ENCODE data around the gene BMP2K.

The BMP2K gene

DNA sequence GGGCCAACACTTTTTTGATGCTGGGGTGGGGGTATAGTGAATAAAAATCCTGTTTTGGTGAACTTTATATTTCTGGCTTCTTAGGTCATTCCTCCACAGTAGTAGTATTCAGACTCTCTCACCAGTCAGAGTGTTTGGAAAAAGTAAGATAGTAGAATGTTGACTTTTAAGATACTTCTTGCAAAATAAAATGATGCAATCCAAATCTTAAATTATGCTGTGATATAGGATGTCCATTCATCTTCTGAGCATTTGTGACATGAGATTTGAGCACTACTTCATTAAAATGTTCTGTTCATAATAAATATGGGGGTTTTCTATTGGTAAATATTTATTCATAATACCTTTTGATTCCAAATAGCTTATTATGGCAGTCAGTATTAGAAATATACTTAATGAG is 70.1 kb downstream of the BMP2K start:
- Histone ChIP-seq H3K9me2 (replicated peaks; ENCODE audit: control insufficient read depth, low read length) (no peaks in the 10 kb centered on the region), H3K27me3 (ENCODE audit: control insufficient read depth, low read length) (no peaks in the 10 kb centered on the region), H4K20me1 (ENCODE audit: control insufficient read depth, insufficient read depth, low read depth, low read length) (no peaks in the 10 kb centered on the region), H3K27ac (ENCODE audit: low read depth, low read length) (no peak overlapping the region), H3K4me1 (ENCODE audit: control insufficient read depth, low read length) (no peaks in the 10 kb centered on the region), H3K36me3 (ENCODE audit: control insufficient read depth, low read length) (peaks cover 21% of the 10 kb centered on the region), H3K9me3 (ENCODE audit: control insufficient read depth, insufficient read depth, low read length) (no peaks in the 10 kb centered on the region), H3K4me3 (ENCODE audit: low read length) (no peak overlapping the region), H3K79me2 (ENCODE audit: control insufficient read depth, low read length) (no peaks in the 10 kb centered on the region), H3F3A (ENCODE audit: control insufficient read depth, insufficient read depth) (no peaks in the 10 kb centered on the region), H3K4me2 (ENCODE audit: low read length) (no peak overlapping the region)
- TF ChIP-seq CTCF (IDR thresholded peaks at IDR 0.05; ENCODE audit: low read depth, low read length, poor library complexity, severe bottlenecking) (no peak), EZH2phosphoT487 (IDR thresholded peaks at IDR 0.05; ENCODE audit: borderline replicate concordance, low read length) (no peak)

GRCh38 chr4:78862314-78862737 is 86.2 kb downstream of the BMP2K start:
- Histone ChIP-seq H3K27ac (ENCODE audit: low read depth, low read length) (no peak overlapping the region), H3K9me2 (replicated peaks; ENCODE audit: control insufficient read depth, low read length) (no peaks in the 10 kb centered on the region), H4K20me1 (ENCODE audit: control insufficient read depth, insufficient read depth, low read depth, low read length) (no peaks in the 10 kb centered on the region), H3K27me3 (ENCODE audit: control insufficient read depth, low read length) (no peaks in the 10 kb centered on the region), H3K4me3 (ENCODE audit: low read length) (no peak overlapping the region), H3K79me2 (ENCODE audit: control insufficient read depth, low read length) (no peaks in the 10 kb centered on the region), H3K4me2 (ENCODE audit: low read length) (no peak overlapping the region), H3K4me1 (ENCODE audit: control insufficient read depth, low read length) (no peaks in the 10 kb centered on the region), H3K36me3 (ENCODE audit: control insufficient read depth, low read length) (peaks cover 24% of the 10 kb centered on the region), H3K9me3 (ENCODE audit: control insufficient read depth, insufficient read depth, low read length) (no peaks in the 10 kb centered on the region), H3F3A (ENCODE audit: control insufficient read depth, insufficient read depth) (0 out of 2 replicates have a peak, but pooled peaks cover 2% of the 10 kb centered on the region)
- TF ChIP-seq CTCF (IDR thresholded peaks at IDR 0.05; ENCODE audit: low read depth, low read length, poor library complexity, severe bottlenecking) = no peak
- TF ChIP-seq EZH2phosphoT487 (IDR thresholded peaks at IDR 0.05; ENCODE audit: borderline replicate concordance, low read length) = no peak

DNA sequence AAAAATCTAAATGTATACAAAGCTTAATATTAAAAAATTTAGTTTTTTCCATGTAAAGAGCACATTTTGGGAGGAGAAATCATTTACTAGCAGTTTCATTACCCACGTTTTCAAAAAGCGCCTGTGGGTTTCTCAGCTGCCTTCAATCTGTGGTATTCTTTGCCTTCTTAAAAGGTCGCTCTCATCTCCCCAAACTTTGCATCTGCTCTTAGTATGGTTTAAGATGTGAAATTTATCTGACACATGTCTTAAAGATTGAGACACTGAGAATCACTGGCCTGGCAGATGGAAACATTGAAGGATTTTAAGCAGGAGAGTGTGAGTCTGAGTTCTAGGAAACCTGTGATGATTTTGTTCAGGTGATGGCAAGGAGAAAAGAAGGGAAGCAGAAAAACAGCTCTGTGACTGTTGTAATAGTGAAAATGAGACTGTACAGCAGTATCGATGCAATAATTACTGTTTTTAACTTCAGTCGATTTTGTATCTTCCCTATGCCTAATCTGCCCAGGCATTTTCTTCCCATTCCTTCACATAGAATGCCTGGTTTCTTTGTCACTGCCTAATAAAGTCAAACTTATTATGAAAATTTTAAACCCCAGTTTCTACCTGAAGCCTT is 87.2 kb downstream of the BMP2K start:
- Histone ChIP-seq H3K4me1 (ENCODE audit: control insufficient read depth, low read length) (no peaks in the 10 kb centered on the region), H3K4me3 (ENCODE audit: low read length) (no peak overlapping the region), H3K4me2 (ENCODE audit: low read length) (no peak overlapping the region)

More for the DNA sequence above, 87.2 kb downstream of the BMP2K start:
- Histone ChIP-seq H3K9me3 (ENCODE audit: control insufficient read depth, insufficient read depth, low read length) (no peaks in the 10 kb centered on the region), H4K20me1 (ENCODE audit: control insufficient read depth, insufficient read depth, low read depth, low read length) (no peaks in the 10 kb centered on the region), H3K9me2 (replicated peaks; ENCODE audit: control insufficient read depth, low read length) (no peaks in the 10 kb centered on the region), H3K27me3 (ENCODE audit: control insufficient read depth, low read length) (no peaks in the 10 kb centered on the region), H3K27ac (ENCODE audit: low read depth, low read length) (no peak overlapping the region), H3K79me2 (ENCODE audit: control insufficient read depth, low read length) (no peaks in the 10 kb centered on the region), H3F3A (ENCODE audit: control insufficient read depth, insufficient read depth) (0 out of 2 replicates have a peak, but pooled peaks cover 2% of the 10 kb centered on the region), H3K36me3 (ENCODE audit: control insufficient read depth, low read length) (peaks cover 24% of the 10 kb centered on the region)
- TF ChIP-seq CTCF (IDR thresholded peaks at IDR 0.05; ENCODE audit: low read depth, low read length, poor library complexity, severe bottlenecking) (no peak), EZH2phosphoT487 (IDR thresholded peaks at IDR 0.05; ENCODE audit: borderline replicate concordance, low read length) (no peak)

All from DOHH2 (cell line).